Vagina (tissue), 2 donors: ENCODE data around the gene ELL2. TPM values are rescaled to one million over a fixed set of nuclear protein-coding genes. Genes with fewer than 3 reads are reported as not detected.

Source experiments
- DNase-seq, 2 donors: peaks; one replicate each; pipeline ENCODE4 v3.0.0-alpha.2; 2017; ENCODE audit errors: extremely low spot score in 2 of 2
- H3K27ac ChIP-seq: fragments of 200-600 bp; sonication (generic); one replicate; pipeline ENCODE4 v1.5.1; 2019
- H3K27me3 ChIP-seq: fragments of 200-600 bp; sonication (generic); one replicate; pipeline ENCODE4 v1.5.1; 2019
- H3K36me3 ChIP-seq, 2 donors: fragments of 200-600 bp; sonication (generic); one replicate each; pipeline ENCODE4 v1.5.1; 2017 to 2019
- H3K4me1 ChIP-seq: fragments of 200-600 bp; sonication (generic); one replicate; pipeline ENCODE4 v1.5.1; 2019
- H3K4me3 ChIP-seq, 2 donors: fragments of 200-600 bp; sonication (generic); 1 replicate in 1 of 2; 2 replicates in 1 of 2; pipeline ENCODE4 v1.5.1; 2016 to 2019
- H3K9me3 ChIP-seq: fragments of 200-600 bp; sonication (generic); one replicate; pipeline ENCODE4 v1.5.1; 2019
- CTCF ChIP-seq, 3 experiments: fragments of 450-650 bp in 2 of 3; fragments of 200-600 bp in 1 of 3; sonication (generic) in 1 of 3; IDR thresholded peaks; one replicate each; pipeline ENCODE4 v1.5.1; 2017 to 2019; ENCODE audit warnings: antibody characterized with exemption in 3 of 3, mild to moderate bottlenecking in 2 of 3, moderate library complexity in 2 of 3
- POLR2A ChIP-seq, 2 donors: fragments of 450-650 bp; IDR thresholded peaks; one replicate each; pipeline ENCODE4 v1.6.1; 2017; ENCODE audit warnings: antibody characterized with exemption in 2 of 2, mild to moderate bottlenecking in 2 of 2, moderate library complexity in 2 of 2
- POLR2AphosphoS5 ChIP-seq, 2 donors: sonication (generic); formaldehyde crosslinking; IDR thresholded peaks; one replicate each; pipeline ENCODE4 v1.9.0; 2017; ENCODE audit warnings: antibody characterized with exemption in 2 of 2, mild to moderate bottlenecking in 2 of 2, low read depth in 1 of 2; ENCODE audit not compliant: insufficient read depth in 1 of 2
- intact Hi-C: fragments of 100-400 bp; cut with DNase I; formaldehyde crosslinking; loops from one replicate; pipeline ENCODE4 v1.15.1; 2023
- total RNA-seq: library from RNA; depleted of rRNA; stranded (reverse); fragments of >200 nt; gene quantifications from one replicate; pipeline ENCODE4 v1.2.3, GENCODE V29; 2016

The ELL2 gene
- total RNA-seq, 1 donor from 2014 or later: 113 TPM

GRCh38 chr5:95954716-95955115 is 6.9 kb downstream of the ELL2 start:
- DNase-seq: no peak
- no peak overlapping the region for H3K4me3 ChIP-seq
- H3K36me3 ChIP-seq: no peaks in the 10 kb centered on the region
- H3K27ac ChIP-seq: peak overlapping the region; percentile 42
- intact Hi-C loops: no loop called here
- H3K4me1 ChIP-seq: peaks cover 70% of the 10 kb centered on the region
- no peaks in the 10 kb centered on the region for H3K27me3 ChIP-seq
- TF ChIP-seq CTCF (IDR thresholded peaks at IDR 0.05): no peak
- TF ChIP-seq POLR2A (IDR thresholded peaks at IDR 0.05): no peak
- no peak for TF ChIP-seq POLR2AphosphoS5 (IDR thresholded peaks at IDR 0.05; ENCODE audit: insufficient read depth in 1 of 2, low read depth in 1 of 2)
- no peaks in the 10 kb centered on the region for H3K9me3 ChIP-seq

- intact Hi-C loops: no loop called here
- no peak overlapping the region for H3K4me3 ChIP-seq
- no peak for DNase-seq
- no peaks in the 10 kb centered on the region for H3K27me3 ChIP-seq
- peaks cover 66% of the 10 kb centered on the region for H3K4me1 ChIP-seq
- no peaks in the 10 kb centered on the region for H3K9me3 ChIP-seq
- TF ChIP-seq POLR2A (IDR thresholded peaks at IDR 0.05): no peak
- TF ChIP-seq POLR2AphosphoS5 (IDR thresholded peaks at IDR 0.05; ENCODE audit: insufficient read depth in 1 of 2, low read depth in 1 of 2): no peak
- no peak for TF ChIP-seq CTCF (IDR thresholded peaks at IDR 0.05)
- no peaks in the 10 kb centered on the region for H3K36me3 ChIP-seq
- no peak overlapping the region for H3K27ac ChIP-seq
These were observed 8.5 kb downstream of the ELL2 start for GRCh38 chr5:95953021-95953702.

- H3K9me3 ChIP-seq: no peaks in the 10 kb centered on the region
- H3K27me3 ChIP-seq: no peaks in the 10 kb centered on the region
- H3K27ac ChIP-seq: no peak overlapping the region
- no peak for TF ChIP-seq CTCF (IDR thresholded peaks at IDR 0.05)
- no peak for TF ChIP-seq POLR2AphosphoS5 (IDR thresholded peaks at IDR 0.05; ENCODE audit: insufficient read depth in 1 of 2, low read depth in 1 of 2)
- TF ChIP-seq POLR2A (IDR thresholded peaks at IDR 0.05): no peak
- intact Hi-C loops: no loop called here
- no peak for DNase-seq
- no peak overlapping the region for H3K4me3 ChIP-seq
- H3K36me3 ChIP-seq: no peaks in the 10 kb centered on the region
- H3K4me1 ChIP-seq: peaks cover 56% of the 10 kb centered on the region
These were observed 9.7 kb downstream of the ELL2 start for GRCh38 chr5:95951916-95952315.

GRCh38 chr5:95949810-95950209 is 11.8 kb downstream of the ELL2 start:
- no peaks in the 10 kb centered on the region for H3K27me3 ChIP-seq
- no peak overlapping the region for H3K4me3 ChIP-seq
- H3K36me3 ChIP-seq: no peaks in the 10 kb centered on the region
- no peak for TF ChIP-seq CTCF (IDR thresholded peaks at IDR 0.05)
- TF ChIP-seq POLR2A (IDR thresholded peaks at IDR 0.05): no peak
- TF ChIP-seq POLR2AphosphoS5 (IDR thresholded peaks at IDR 0.05; ENCODE audit: insufficient read depth in 1 of 2, low read depth in 1 of 2): no peak
- DNase-seq: no peak
- intact Hi-C loops: no loop called here
- H3K4me1 ChIP-seq: peaks cover 39% of the 10 kb centered on the region
- H3K9me3 ChIP-seq: no peaks in the 10 kb centered on the region
- no peak overlapping the region for H3K27ac ChIP-seq

GRCh38 chr5:95948631-95949030 is 13.0 kb downstream of the ELL2 start:
- Histone ChIP-seq H3K4me1 (peaks cover 27% of the 10 kb centered on the region), H3K27me3 (no peaks in the 10 kb centered on the region), H3K9me3 (no peaks in the 10 kb centered on the region), H3K27ac (no peak overlapping the region), H3K4me3 (no peak overlapping the region), H3K36me3 (no peaks in the 10 kb centered on the region)
- intact Hi-C loops: no loop called here
- TF ChIP-seq CTCF (IDR thresholded peaks at IDR 0.05) (no peak), POLR2A (IDR thresholded peaks at IDR 0.05) (no peak), POLR2AphosphoS5 (IDR thresholded peaks at IDR 0.05; ENCODE audit: insufficient read depth in 1 of 2, low read depth in 1 of 2) (no peak)
- DNase-seq: no peak
